Measurements from ENCODE around the gene C6orf52. TPM values are rescaled to one million over a fixed set of nuclear protein-coding genes. Genes with fewer than 3 reads are reported as not detected.

The C6orf52 gene
- total and polyA plus RNA-seq, 9 of the 15 experiments (the other 6 are each of a cell fraction or from before 2014, with no cell fraction given) = 6.7 to 37.0 (median 11.1) TPM

- TF ChIP-seq ARID3B (CRISPR knock-in tag; IDR thresholded peaks at IDR 0.05; ENCODE audit: borderline replicate concordance) (0 out of 2 replicates have a peak, but pooled peaks have one; percentile 58), NCOA1 (IDR thresholded peaks at IDR 0.05; ENCODE audit: low read depth) (no peak; the same call in 1 of the 2 replicates), KAT2B (IDR thresholded peaks at IDR 0.05; ENCODE audit: low read depth, low read length) (no peak), ZSCAN32 (CRISPR knock-in tag; IDR thresholded peaks at IDR 0.05) (no peak), ATF7 (IDR thresholded peaks at IDR 0.05) (peak; percentile 93), ZBTB5 (IDR thresholded peaks at IDR 0.05) (no peak), ILK (tag; IDR thresholded peaks at IDR 0.05; ENCODE audit: borderline replicate concordance, low read depth) (no peak), DEAF1 (CRISPR knock-in tag; IDR thresholded peaks at IDR 0.05) (peak; percentile 41; the same call in 1 of the 2 replicates), PREB (CRISPR knock-in tag; IDR thresholded peaks at IDR 0.05) (no peak), PHTF2 (CRISPR knock-in tag; IDR thresholded peaks at IDR 0.05) (0 out of 2 replicates have a peak, but pooled peaks have one; percentile 24), SMARCE1 (IDR thresholded peaks at IDR 0.05) (no peak; the same call in 1 of the 2 replicates), IRF9 (tag; IDR thresholded peaks at IDR 0.05) (no peak), FOXK1 (CRISPR knock-in tag; IDR thresholded peaks at IDR 0.05; ENCODE audit: borderline replicate concordance) (peak; percentile 50; the same call in 1 of the 2 replicates), KLF13 (tag; IDR thresholded peaks at IDR 0.05; ENCODE audit: borderline replicate concordance, low read depth) (peak; percentile 82), PBX2 (CRISPR knock-in tag; IDR thresholded peaks at IDR 0.05; ENCODE audit: low read depth) (no peak), PBX2 (tag; conservative IDR thresholded peaks at IDR 0.05; ENCODE audit: low read depth) (peak; percentile 95), ARID1B (IDR thresholded peaks at IDR 0.05) (peak; percentile 50)
Observed at GRCh38 chr6:10694302-10695085, at the start of gene C6orf52, which contains the start of gene PAK1IP1 (continued).
